Body of pancreas (tissue), 4 donors: ENCODE measurements around the gene TSC1. TPM values are rescaled to one million over a fixed set of nuclear protein-coding genes. Genes with fewer than 3 reads are reported as not detected.

Source experiments
- ATAC-seq: fragments of 150-250 bp; one replicate; pipeline ENCODE4 v1.9.1; 2016
- DNase-seq, 4 donors: peaks; one replicate each; pipeline ENCODE4 v3.0.0-alpha.2; 2019
- H3K27ac ChIP-seq, 4 donors: fragments of 200-600 bp; sonication (generic); 1 replicate in 3 of 4; 2 replicates in 1 of 4; pipeline versions ENCODE4 v1.5.1 to v1.6.1; 2016 to 2019; ENCODE audit warnings: mild to moderate bottlenecking in 1 of 4, mixed read lengths in 1 of 4, moderate library complexity in 1 of 4
- H3K27me3 ChIP-seq, 2 donors: fragments of 200-600 bp; sonication (generic); one replicate each; pipeline ENCODE4 v1.6.0; 2016; ENCODE audit warnings: mild to moderate bottlenecking in 1 of 2
- H3K36me3 ChIP-seq, 2 donors: fragments of 200-600 bp; sonication (generic); replicated peaks in 1 of 2; 2 replicates each; pipeline ENCODE4 v1.5.1; 2016; ENCODE audit warnings: low read depth in 2 of 2; ENCODE audit not compliant: insufficient read depth in 1 of 2
- H3K4me1 ChIP-seq: fragments of 200-600 bp; sonication (generic); one replicate; pipeline ENCODE4 v1.6.0; 2016
- H3K4me3 ChIP-seq, 2 donors: fragments of 200-600 bp; sonication (generic); 1 replicate in 1 of 2; 2 replicates in 1 of 2; pipeline ENCODE4 v1.5.1; 2016 to 2019
- H3K9me3 ChIP-seq, 3 donors: fragments of 200-600 bp; sonication (generic); 1 replicate in 2 of 3; 2 replicates in 1 of 3; pipeline ENCODE4 v1.5.1; 2016
- CTCF ChIP-seq, 7 experiments: fragments of 450-650 bp in 4 of 7; fragments of 200-600 bp in 3 of 7; sonication (generic) in 3 of 7; IDR thresholded peaks; one replicate each; pipeline ENCODE4 v1.5.1; 2016 to 2019; ENCODE audit warnings: antibody characterized with exemption in 7 of 7
- POLR2A ChIP-seq, 3 donors: fragments of 450-650 bp; IDR thresholded peaks; one replicate each; pipeline ENCODE4 v1.6.1; 2016; ENCODE audit warnings: antibody characterized with exemption in 3 of 3, mild to moderate bottlenecking in 2 of 3
- whole genome bisulfite sequencing, 2 donors: methylation state at CpG; one replicate each; pipeline ENCODE4 v1.1.5; 2017; 5-methylcytosine and 5-hydroxymethylcytosine counted together
- intact Hi-C: fragments of 100-400 bp; cut with DNase I; formaldehyde crosslinking; loops from one replicate; pipeline ENCODE4 v1.15.1; 2023
- total RNA-seq, 2 donors: library from RNA; depleted of rRNA; stranded (reverse); fragments of >200 nt; gene quantifications; one replicate each; pipeline ENCODE4 v1.1.0, GENCODE V29; 2016

Gene TSC1
- total RNA-seq, 2 donors from 2014 or later: 44.1 to 47.1 TPM

GRCh38 chr9:132882616-132883015, 61.8 kb downstream of the TSC1 start:
- TF ChIP-seq POLR2A (IDR thresholded peaks at IDR 0.05) (no peak), CTCF (IDR thresholded peaks at IDR 0.05) (no peak)
- H3K27ac ChIP-seq: no peak overlapping the region
- H3K4me3 ChIP-seq: no peak overlapping the region
- intact Hi-C loops: no loop called here
- 78% methylated on average over 6 of the region's 6 CpGs for WGBS, 2 donors
- no peaks in the 10 kb centered on the region for H3K36me3 ChIP-seq
- no peaks in the 10 kb centered on the region for H3K9me3 ChIP-seq
- ATAC-seq (no peak), DNase-seq (no peak)
- H3K4me1 ChIP-seq: peaks cover 10% of the 10 kb centered on the region
- H3K27me3 ChIP-seq: no peaks in the 10 kb centered on the region

- TF ChIP-seq CTCF (IDR thresholded peaks at IDR 0.05) (no peak), POLR2A (IDR thresholded peaks at IDR 0.05) (no peak)
- H3K27me3 ChIP-seq: no peaks in the 10 kb centered on the region
- no peaks in the 10 kb centered on the region for H3K36me3 ChIP-seq
- no peaks in the 10 kb centered on the region for H3K9me3 ChIP-seq
- no peak for DNase-seq
- ATAC-seq: no peak
- no peak overlapping the region for H3K27ac ChIP-seq
- WGBS, 2 donors: 81 to 93% methylated on average over 3 to 6 of the region's 6 CpGs
- peaks cover 14% of the 10 kb centered on the region for H3K4me1 ChIP-seq
- intact Hi-C loops: no loop called here
- no peak overlapping the region for H3K4me3 ChIP-seq
Measured at GRCh38 chr9:132881826-132882225, 62.6 kb downstream of the TSC1 start.

- Histone ChIP-seq H3K27me3 (no peaks in the 10 kb centered on the region), H3K36me3 (no peaks in the 10 kb centered on the region), H3K4me1 (peaks cover 14% of the 10 kb centered on the region), H3K4me3 (no peak overlapping the region), H3K27ac (no peak overlapping the region), H3K9me3 (no peaks in the 10 kb centered on the region)
- TF ChIP-seq POLR2A (IDR thresholded peaks at IDR 0.05) (no peak), CTCF (IDR thresholded peaks at IDR 0.05) (no peak)
- 86 to 87% methylated on average over 7 of the region's 7 CpGs for WGBS, 2 donors
- no peak for ATAC-seq
- DNase-seq: no peak
- intact Hi-C loops: no loop called here
Measured at GRCh38 chr9:132880324-132880661, 64.1 kb downstream of the TSC1 start.

GRCh38 chr9:132879457-132880323, 64.7 kb downstream of the TSC1 start:
- no peaks in the 10 kb centered on the region for H3K27me3 ChIP-seq
- no peak for TF ChIP-seq CTCF (IDR thresholded peaks at IDR 0.05)
- TF ChIP-seq POLR2A (IDR thresholded peaks at IDR 0.05): no peak
- H3K4me1 ChIP-seq: peaks cover 14% of the 10 kb centered on the region
- no peak overlapping the region for H3K4me3 ChIP-seq
- intact Hi-C loops: no loop called here
- no peaks in the 10 kb centered on the region for H3K36me3 ChIP-seq
- DNase-seq (no peak), ATAC-seq (no peak)
- peak overlapping the region in 2 of 4 donors; percentile 54 to 65 for H3K27ac ChIP-seq
- no peaks in the 10 kb centered on the region for H3K9me3 ChIP-seq
- WGBS, 2 donors: 74 to 89% methylated on average over 6 of the region's 6 CpGs
